ENCODE measurements around the gene FRS2. TPM values are rescaled to one million over a fixed set of nuclear protein-coding genes. Genes with fewer than 3 reads are reported as not detected.

FRS2 gene
- total and polyA plus RNA-seq, 2 of the 4 experiments (the other 2 are of a cell fraction), result 12.4 to 58.3 TPM

GRCh38 chr12:69570000-69570516 lies 99.9 kb downstream of the FRS2 start:
- H3K4ac ChIP-seq (ENCODE audit: low read depth, low read length), result no peak overlapping the region
- no peaks in the 10 kb centered on the region; the same call in none of the 2 replicates for H3K9me1 ChIP-seq (ENCODE audit: insufficient read depth, low read length)
- H4K20me1 ChIP-seq (ENCODE audit: insufficient read depth, low read length), result no peaks in the 10 kb centered on the region
- H3K4me2 ChIP-seq (ENCODE audit: low read depth, low read length), result no peak overlapping the region
- H2BK120ac ChIP-seq (ENCODE audit: low read depth, low read length), result no peak overlapping the region
- no peak overlapping the region for H4K5ac ChIP-seq (ENCODE audit: low read depth, low read length)
- H3K4me3 ChIP-seq (ENCODE audit: insufficient read depth, low read depth, low read length), result no peak overlapping the region
- H3K27me3 ChIP-seq (ENCODE audit: control insufficient read depth, insufficient read depth, low read length), result no peaks in the 10 kb centered on the region
- H3K9me3 ChIP-seq (ENCODE audit: control insufficient read depth, insufficient read depth, low read length), result no peaks in the 10 kb centered on the region
- no peak overlapping the region for H3K18ac ChIP-seq (ENCODE audit: low read depth, low read length)
- H2BK5ac ChIP-seq (ENCODE audit: low read depth, low read length, poor library complexity, severe bottlenecking), result no peak overlapping the region
- ChIA-PET POLR2A (ENCODE audit: unreplicated experiment) (no interaction called here), CTCF (interaction anchor here (1.0 to 2.0 kb wide), 4 partner anchors 9 to 181 kb away, joined by 3 to 8 read pairs (median 4); partner anchors contain the start of gene FRS2)
- H3K56ac ChIP-seq (ENCODE audit: extremely low read depth, insufficient read depth, low read length), result no peak overlapping the region
- H2AK9ac ChIP-seq (replicated peaks; ENCODE audit: low read depth, low read length, poor library complexity), result no peak overlapping the region
- no CpG with 5 or more reads among the region's 10 CpGs for WGBS, 2 experiments (ENCODE audit: extremely low coverage in 2 of 2, insufficient read length in 1 of 2)
- no peak overlapping the region for H3K14ac ChIP-seq (replicated peaks; ENCODE audit: low read depth, low read length)
- in situ Hi-C loops (cut with MboI; ENCODE audit: low sequenced_read_pairs) (loop anchor here (5.0 to 10.0 kb wide), 2 partner anchors 95 to 183 kb away; partner anchors contain the start of gene FRS2), intact Hi-C loops (cut with micrococcal nuclease) (loop anchor here (1.0 to 10.0 kb wide), 3 partner anchors 99 to 415 kb away; partner anchors contain the start of gene FRS2), dilution Hi-C loops (cut with HindIII; ENCODE audit: low sequenced_read_pairs, unreplicated experiment) (no loop called here)
- H3K4me1 ChIP-seq (ENCODE audit: control insufficient read depth, insufficient read depth, low read length), result peaks cover 2% of the 10 kb centered on the region; the same call in 1 of the 2 replicates
- H3K27ac ChIP-seq (ENCODE audit: insufficient read depth, low read length), result no peak overlapping the region
- H2AK5ac ChIP-seq (ENCODE audit: low read depth, low read length), result no peak overlapping the region
- peaks cover 25% of the 10 kb centered on the region for H3K36me3 ChIP-seq (ENCODE audit: control insufficient read depth, insufficient read depth, low read length)
- DNase-seq (no peak), ATAC-seq (ENCODE audit: low read depth) (no peak)
- H3K23ac ChIP-seq (ENCODE audit: low read depth, low read length), result no peak overlapping the region
- H2BK20ac ChIP-seq (ENCODE audit: low read depth, low read length), result no peak overlapping the region
- no peak overlapping the region for H2AFZ ChIP-seq (replicated peaks; ENCODE audit: low read length, poor library complexity)
- BruUV-seq (replicated peaks), result no TSS peak
- no peak for TF ChIP-seq FOS (IDR thresholded peaks at IDR 0.05; ENCODE audit: low read depth, low read length)
- 0 out of 4 replicates have a peak overlapping the region, but pooled peaks of 1 of the 2 experiments have one; percentile 6 for H4K8ac ChIP-seq (ENCODE audit: low read depth in 2 of 2, low read length in 2 of 2)
- H3K9ac ChIP-seq (ENCODE audit: low read depth, low read length), result no peak overlapping the region
- H3K79me1 ChIP-seq (ENCODE audit: low read depth in 1 of 2, low read length in 2 of 2), result peaks cover 24 to 37% of the 10 kb centered on the region in 2 experiments
- 0 out of 3 replicates have a peak overlapping the region, but pooled peaks have one; percentile 3 for H2BK15ac ChIP-seq (ENCODE audit: low read depth, low read length)
- no peak overlapping the region for H4K91ac ChIP-seq (ENCODE audit: insufficient read depth, low read depth, low read length)
